Keratinocyte (primary cell): Measurements from ENCODE around the gene CMSS1. TPM values are rescaled to one million over a fixed set of nuclear protein-coding genes. Genes with fewer than 3 reads are reported as not detected.
A peak's percentile ranks its signal among the peaks of the same experiment; 100 is the strongest.

Source experiments
- DNase-seq: peaks from one replicate; pipeline ENCODE4 v3.0.0-alpha.2; 2011; ENCODE audit warnings: low read depth, missing footprints, low spot score
- FAIRE-seq: peaks from 2 replicates; lab custom pipeline; 2011; peaks lifted over from hg19 to GRCh38; lab: Jason Lieb, UNC
- H2AFZ ChIP-seq: 2 replicates; pipeline ENCODE4 v1.6.0; 2012; ENCODE audit warnings: low read length, control low read depth, inconsistent platforms; ENCODE audit not compliant: control insufficient read depth
- H3K27ac ChIP-seq: 2 replicates; pipeline ENCODE4 v1.5.1; 2011; ENCODE audit warnings: low read length; ENCODE audit not compliant: control insufficient read depth, insufficient read depth
- H3K27me3 ChIP-seq: 3 replicates; pipeline ENCODE4 v1.6.0; 2011; ENCODE audit warnings: low read length; ENCODE audit not compliant: control insufficient read depth, insufficient read depth; ENCODE audit errors: extremely low read depth
- H3K36me3 ChIP-seq, 2 experiments: 2 replicates in 1 of 2; 3 replicates in 1 of 2; pipeline ENCODE4 v1.5.1; 2011; ENCODE audit warnings: low read length in 2 of 2, mild to moderate bottlenecking in 1 of 2; ENCODE audit not compliant: control insufficient read depth in 2 of 2, insufficient read depth in 2 of 2; ENCODE audit errors: extremely low read depth in 1 of 2
- H3K4me1 ChIP-seq: 3 replicates; pipeline ENCODE4 v1.5.1; 2011; ENCODE audit warnings: low read length; ENCODE audit not compliant: control insufficient read depth, insufficient read depth; ENCODE audit errors: extremely low read depth
- H3K4me2 ChIP-seq: 3 replicates; pipeline ENCODE4 v1.6.0; 2011; ENCODE audit warnings: low read depth, low read length; ENCODE audit not compliant: control insufficient read depth, insufficient read depth; ENCODE audit errors: extremely low read depth
- H3K4me3 ChIP-seq, 3 experiments: fragments of 200-600 bp in 1 of 3; sonication (generic) in 1 of 3; 2 replicates in 2 of 3; 3 replicates in 1 of 3; pipeline ENCODE4 v1.5.1; 2011 to 2016; ENCODE audit warnings: low read length in 3 of 3, mild to moderate bottlenecking in 3 of 3, control low read depth in 2 of 3, inconsistent platforms in 1 of 3, low read depth in 1 of 3, mixed read lengths in 1 of 3, mixed run types in 1 of 3, moderate library complexity in 1 of 3; ENCODE audit not compliant: control insufficient read depth in 2 of 3, insufficient read depth in 2 of 3; ENCODE audit errors: extremely low read depth in 1 of 3
- H3K79me2 ChIP-seq: 2 replicates; pipeline ENCODE4 v1.6.0; 2012; ENCODE audit warnings: low read length; ENCODE audit not compliant: control insufficient read depth, insufficient read depth
- H3K9ac ChIP-seq: 3 replicates; pipeline ENCODE4 v1.6.0; 2011; ENCODE audit warnings: low read length; ENCODE audit not compliant: control insufficient read depth, insufficient read depth; ENCODE audit errors: extremely low read depth
- H3K9me1 ChIP-seq: 3 replicates; pipeline ENCODE4 v1.6.0; 2011; ENCODE audit warnings: low read length; ENCODE audit not compliant: control insufficient read depth, insufficient read depth; ENCODE audit errors: extremely low read depth
- H3K9me3 ChIP-seq: 2 replicates; pipeline ENCODE4 v1.5.1; 2012; ENCODE audit warnings: low read depth, low read length; ENCODE audit not compliant: control insufficient read depth
- H4K20me1 ChIP-seq: 3 replicates; pipeline ENCODE4 v1.6.0; 2011; ENCODE audit warnings: low read length; ENCODE audit not compliant: control insufficient read depth, insufficient read depth; ENCODE audit errors: extremely low read depth
- CTCF ChIP-seq, 3 experiments: IDR thresholded peaks in 1 of 3; conservative IDR thresholded peaks in 1 of 3; optimal IDR thresholded peaks in 1 of 3; 2 replicates in 2 of 3; 3 replicates in 1 of 3; pipeline versions ENCODE3 to v1.5.1; 2011; ENCODE audit warnings: low read length in 3 of 3, mild to moderate bottlenecking in 3 of 3, moderate library complexity in 2 of 3, control low read depth in 1 of 3, inconsistent platforms in 1 of 3; ENCODE audit not compliant: insufficient read depth in 2 of 3; ENCODE audit errors: extremely low read depth in 1 of 3
- EZH2 ChIP-seq: IDR thresholded peaks from one replicate; pipeline ENCODE4 v1.6.1; 2012; ENCODE audit warnings: inconsistent platforms, mild to moderate bottlenecking, low read length, moderate library complexity
- dilution Hi-C: fragments of 300-500 bp; cut with MboI; formaldehyde crosslinking; loops from one replicate; pipeline ENCODE4 v1.7.0; 2020; ENCODE audit warnings: low sequenced_read_pairs; ENCODE audit not compliant: extremely low pct_ligation_motif_present
- polyA plus RNA-seq, 5 experiments: library from polyadenylated mRNA; depleted of rRNA in 3 of 5; stranded (reverse) in 3 of 5; stranded (forward) in 1 of 5; unstranded in 1 of 5; fragments of >200 nt; gene quantifications; 1 replicate in 1 of 5; 2 replicates in 3 of 5; 3 replicates in 1 of 5; pipeline versions ENCODE4 v1.2.1 to v1.2.3, GENCODE V29; 2011 to 2012; ENCODE audit warnings: missing spikeins in 2 of 5, low read depth in 1 of 5, low replicate concordance in 1 of 5

Gene CMSS1
- polyA plus RNA-seq, 1 donor (not counting 4 experiments of a cell fraction or from before 2014, with no cell fraction given) = 37.2 TPM

DNA sequence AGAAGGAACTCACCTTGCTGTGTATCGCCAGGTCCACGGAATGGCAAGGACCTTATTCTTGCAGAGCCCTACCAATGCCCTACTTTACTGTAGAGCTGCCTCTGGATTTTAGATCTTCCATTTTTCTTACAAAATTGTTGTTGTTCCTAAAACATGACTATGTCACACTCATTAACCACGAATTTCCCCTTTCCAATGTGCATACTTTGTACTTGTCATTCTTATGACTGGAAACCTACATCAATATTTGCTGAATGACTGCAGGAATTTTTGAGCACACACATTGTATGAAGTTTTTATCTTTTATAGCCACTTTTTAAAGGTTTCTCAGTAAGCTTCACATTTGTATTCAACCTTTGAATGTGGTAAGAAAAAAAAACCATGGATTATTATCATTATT is 35.9 kb upstream of the CMSS1 start:
- H3K4me2 ChIP-seq = no peak overlapping the region
- dilution Hi-C loops = no loop called here

DNA sequence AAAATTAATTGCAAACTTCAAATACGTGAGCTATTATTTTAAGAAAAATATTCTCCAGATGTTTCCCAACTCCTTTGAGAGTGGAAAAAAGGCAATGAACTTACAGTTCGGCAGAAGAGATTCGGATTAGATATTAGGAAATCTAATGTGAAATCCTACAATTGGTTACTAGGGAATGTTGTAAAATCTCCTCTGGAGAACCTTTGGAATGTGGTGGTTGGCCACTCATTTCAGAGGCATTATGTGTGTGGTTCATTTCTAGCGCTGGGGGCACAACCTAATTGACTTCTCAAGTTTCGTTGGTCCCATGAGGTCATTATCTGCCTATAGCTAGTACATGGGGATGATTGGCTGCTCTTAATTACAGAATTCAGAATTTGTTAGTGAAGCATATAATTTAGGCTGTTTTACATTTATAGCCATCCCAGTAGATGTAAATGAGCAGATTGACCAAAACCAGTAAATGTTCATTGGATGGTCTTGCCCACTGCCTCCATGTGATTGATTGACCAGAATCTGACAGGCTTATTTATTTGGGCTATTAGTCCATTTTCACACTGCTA is 34.6 kb upstream of the CMSS1 start:
- no peaks in the 10 kb centered on the region for H3K9me3 ChIP-seq
- no peaks in the 10 kb centered on the region for H3K79me2 ChIP-seq
- H4K20me1 ChIP-seq = no peaks in the 10 kb centered on the region
- no peaks in the 10 kb centered on the region for H3K36me3 ChIP-seq
- H3K27ac ChIP-seq = no peak overlapping the region
- TF ChIP-seq CTCF (optimal IDR thresholded peaks at IDR 0.05 in 1 of 3, IDR thresholded peaks at IDR 0.05 in 1 of 3, conservative IDR thresholded peaks at IDR 0.05 in 1 of 3; ENCODE audit: extremely low read depth in 1 of 3, insufficient read depth in 2 of 3, low read length in 3 of 3) (no peak), EZH2 (no peak)
- no peak for FAIRE-seq
- H3K4me3 ChIP-seq = no peak overlapping the region
- H3K9me1 ChIP-seq = no peaks in the 10 kb centered on the region
- H3K9ac ChIP-seq = no peak overlapping the region
- H3K4me2 ChIP-seq = no peak overlapping the region
- H3K27me3 ChIP-seq = no peaks in the 10 kb centered on the region
- no peak for DNase-seq
- H3K4me1 ChIP-seq = no peaks in the 10 kb centered on the region
- no peak overlapping the region for H2AFZ ChIP-seq
- dilution Hi-C loops = no loop called here

More for the DNA sequence above, 35.9 kb upstream of the CMSS1 start:
- H3K4me1 ChIP-seq = peaks cover 4% of the 10 kb centered on the region
- FAIRE-seq (peak; percentile 17), DNase-seq (no peak)
- no peaks in the 10 kb centered on the region for H4K20me1 ChIP-seq
- no peaks in the 10 kb centered on the region for H3K9me3 ChIP-seq
- H2AFZ ChIP-seq = no peak overlapping the region
- TF ChIP-seq CTCF (optimal IDR thresholded peaks at IDR 0.05 in 1 of 3, IDR thresholded peaks at IDR 0.05 in 1 of 3, conservative IDR thresholded peaks at IDR 0.05 in 1 of 3; ENCODE audit: extremely low read depth in 1 of 3, insufficient read depth in 2 of 3, low read length in 3 of 3) = no peak
- TF ChIP-seq EZH2 = no peak
- no peaks in the 10 kb centered on the region for H3K36me3 ChIP-seq
- no peaks in the 10 kb centered on the region for H3K79me2 ChIP-seq
- no peaks in the 10 kb centered on the region for H3K27me3 ChIP-seq
- H3K4me3 ChIP-seq = no peak overlapping the region
- H3K9me1 ChIP-seq = no peaks in the 10 kb centered on the region
- no peak overlapping the region for H3K9ac ChIP-seq
- H3K27ac ChIP-seq = no peak overlapping the region
